Suprapubic skin (tissue), 4 donors: ENCODE data around the gene WDR90. TPM values are rescaled to one million over a fixed set of nuclear protein-coding genes. Genes with fewer than 3 reads are reported as not detected.

Experiments used
- DNase-seq, 2 donors: peaks; one replicate each; pipeline ENCODE4 v3.0.0-alpha.2; 2019; ENCODE audit warnings: low spot score in 2 of 2
- H3K27ac ChIP-seq: fragments of 200-600 bp; sonication (generic); one replicate; pipeline ENCODE4 v1.5.1; 2019
- H3K27me3 ChIP-seq: fragments of 200-600 bp; sonication (generic); one replicate; pipeline ENCODE4 v1.5.1; 2019
- H3K36me3 ChIP-seq: fragments of 200-600 bp; sonication (generic); one replicate; pipeline ENCODE4 v1.5.1; 2019
- H3K4me1 ChIP-seq: fragments of 200-600 bp; sonication (generic); one replicate; pipeline ENCODE4 v1.5.1; 2019
- H3K4me3 ChIP-seq: fragments of 200-600 bp; sonication (generic); one replicate; pipeline ENCODE4 v1.5.1; 2019; ENCODE audit warnings: mild to moderate bottlenecking
- H3K9me3 ChIP-seq: fragments of 200-600 bp; sonication (generic); one replicate; pipeline ENCODE4 v1.5.1; 2019
- EP300 ChIP-seq: sonication (generic); formaldehyde crosslinking; IDR thresholded peaks from one replicate; pipeline ENCODE4 v1.6.1; 2017; ENCODE audit warnings: antibody characterized with exemption
- POLR2A ChIP-seq, 2 donors: fragments of 450-650 bp; IDR thresholded peaks; one replicate each; pipeline ENCODE4 v1.6.1; 2017; ENCODE audit warnings: antibody characterized with exemption in 2 of 2, mild to moderate bottlenecking in 2 of 2, moderate library complexity in 2 of 2
- POLR2AphosphoS5 ChIP-seq, 3 donors: sonication (generic); formaldehyde crosslinking; IDR thresholded peaks; one replicate each; pipeline ENCODE4 v1.6.1; 2017; ENCODE audit warnings: antibody characterized with exemption in 3 of 3
- WGBS: methylation state at CpG from one replicate; pipeline ENCODE4 v1.1.5; 2018; 5-methylcytosine and 5-hydroxymethylcytosine counted together
- total RNA-seq, 4 donors: library from RNA; depleted of rRNA; stranded (reverse); fragments of >200 nt; gene quantifications; one replicate each; pipeline ENCODE4 v1.1.0, GENCODE V29; 2016
- TF ChIP-seq, protein P1 (sequence below), 2 donors: fragments of 200-600 bp in 1 of 2; fragments of 450-650 bp in 1 of 2; sonication (generic) in 1 of 2; IDR thresholded peaks; one replicate each; pipeline ENCODE4 v1.5.1; 2016 to 2019; ENCODE audit warnings: antibody characterized with exemption in 2 of 2, mild to moderate bottlenecking in 1 of 2, moderate library complexity in 1 of 2

WDR90 gene
- total RNA-seq = 10 to 100 TPM; 18.3 to 63.0 (median 32.2) TPM

DNA sequence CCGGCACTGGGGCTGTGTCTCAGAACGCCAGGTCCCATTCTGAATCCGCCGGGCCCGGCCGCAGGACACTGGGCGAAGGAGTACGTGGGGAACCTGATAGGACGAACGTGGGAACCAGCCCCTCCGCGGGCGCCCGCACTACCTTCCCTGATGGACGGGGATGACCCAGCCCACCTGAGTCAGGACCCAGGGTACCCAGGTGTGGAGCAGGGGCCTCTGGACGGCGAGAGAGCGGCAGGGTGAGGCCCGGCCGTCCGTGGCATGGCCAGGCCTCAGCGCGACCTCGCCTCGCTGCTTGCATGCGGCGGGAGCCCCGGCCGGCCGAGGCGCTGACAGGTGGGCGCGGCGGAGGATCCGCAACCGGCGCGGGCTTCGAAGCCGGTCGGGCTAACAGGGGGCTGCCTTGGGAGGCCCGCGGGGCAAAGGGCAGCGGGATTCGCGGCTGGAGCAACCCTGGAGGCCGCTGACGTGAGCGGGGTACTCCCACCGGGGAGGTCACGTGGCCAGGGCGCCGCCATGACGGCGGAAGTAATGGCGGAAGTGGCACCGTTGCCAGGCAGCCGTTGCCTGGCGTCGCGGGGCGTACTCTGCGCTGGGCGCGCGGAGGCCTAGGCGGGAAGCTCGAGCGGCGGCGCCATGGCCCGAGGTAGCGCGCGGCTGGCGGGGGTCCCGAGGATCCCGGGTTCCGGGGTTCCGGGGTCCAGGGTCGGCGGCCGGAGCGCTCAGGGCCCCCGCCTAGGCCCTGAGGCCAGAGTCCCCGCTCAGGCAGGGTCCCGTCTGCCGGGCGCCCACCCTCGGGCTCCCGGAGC, at the start of gene WDR90:
TSS of gene WDR90 (plus strand) at position 585 of the 809 bp plus-strand sequence. CDS start at position 637, 52 bp downstream.
- H3K27ac ChIP-seq = peak within 1 kb of the TSS; percentile 64
- peak within 1 kb of the TSS; percentile 73 for H3K4me3 ChIP-seq
- 0% methylated on average over 26 of the region's 91 CpGs for WGBS
- DNase-seq = peak; percentile 96 to 97
- H3K4me1 ChIP-seq = peaks cover 51% of the 10 kb centered on the region
- no peaks in the 10 kb centered on the region for H3K9me3 ChIP-seq
- TF ChIP-seq POLR2AphosphoS5 (IDR thresholded peaks at IDR 0.05) (peak in 2 of 3 donors; percentile 85 to 93), EP300 (no peak), POLR2A (IDR thresholded peaks at IDR 0.05) (peak in 1 of 2 donors; percentile 17)
- TF ChIP-seq, protein P1, sequence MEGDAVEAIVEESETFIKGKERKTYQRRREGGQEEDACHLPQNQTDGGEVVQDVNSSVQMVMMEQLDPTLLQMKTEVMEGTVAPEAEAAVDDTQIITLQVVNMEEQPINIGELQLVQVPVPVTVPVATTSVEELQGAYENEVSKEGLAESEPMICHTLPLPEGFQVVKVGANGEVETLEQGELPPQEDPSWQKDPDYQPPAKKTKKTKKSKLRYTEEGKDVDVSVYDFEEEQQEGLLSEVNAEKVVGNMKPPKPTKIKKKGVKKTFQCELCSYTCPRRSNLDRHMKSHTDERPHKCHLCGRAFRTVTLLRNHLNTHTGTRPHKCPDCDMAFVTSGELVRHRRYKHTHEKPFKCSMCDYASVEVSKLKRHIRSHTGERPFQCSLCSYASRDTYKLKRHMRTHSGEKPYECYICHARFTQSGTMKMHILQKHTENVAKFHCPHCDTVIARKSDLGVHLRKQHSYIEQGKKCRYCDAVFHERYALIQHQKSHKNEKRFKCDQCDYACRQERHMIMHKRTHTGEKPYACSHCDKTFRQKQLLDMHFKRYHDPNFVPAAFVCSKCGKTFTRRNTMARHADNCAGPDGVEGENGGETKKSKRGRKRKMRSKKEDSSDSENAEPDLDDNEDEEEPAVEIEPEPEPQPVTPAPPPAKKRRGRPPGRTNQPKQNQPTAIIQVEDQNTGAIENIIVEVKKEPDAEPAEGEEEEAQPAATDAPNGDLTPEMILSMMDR (IDR thresholded peaks at IDR 0.05) = no peak
- no peaks in the 10 kb centered on the region for H3K27me3 ChIP-seq
- H3K36me3 ChIP-seq = peaks cover 12% of the 10 kb centered on the region

DNA sequence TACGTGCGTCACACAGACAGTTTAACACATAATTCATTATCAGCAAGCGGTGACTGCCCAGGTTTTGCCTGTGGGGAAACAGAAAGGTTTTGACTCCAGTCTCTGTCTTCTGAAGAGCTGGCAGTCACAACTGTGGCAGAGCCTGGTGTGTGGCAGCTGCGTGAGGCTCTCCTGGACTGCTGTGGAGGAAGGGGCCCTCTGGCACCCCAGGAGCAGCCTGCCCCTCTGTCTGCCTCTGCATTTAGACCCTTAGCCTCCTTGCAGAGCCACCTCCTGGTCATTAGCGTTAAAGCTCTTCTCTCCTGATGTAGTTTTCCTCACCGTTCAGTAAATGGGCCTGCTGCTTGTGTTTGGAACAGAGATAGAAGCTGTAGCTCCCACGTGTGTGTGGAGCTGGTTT, 48.4 kb upstream of the WDR90 start:
- peaks cover 13% of the 10 kb centered on the region for H3K36me3 ChIP-seq
- peaks cover 12% of the 10 kb centered on the region for H3K4me1 ChIP-seq
- H3K4me3 ChIP-seq = no peak overlapping the region
- TF ChIP-seq, protein P1 (IDR thresholded peaks at IDR 0.05) = no peak
- no peak for TF ChIP-seq POLR2AphosphoS5 (IDR thresholded peaks at IDR 0.05)
- no peak for TF ChIP-seq EP300
- TF ChIP-seq POLR2A (IDR thresholded peaks at IDR 0.05) = no peak
- no peaks in the 10 kb centered on the region for H3K9me3 ChIP-seq
- no peak for DNase-seq
- no peak overlapping the region for H3K27ac ChIP-seq
- 66% methylated on average over 7 of the region's 7 CpGs for WGBS
- no peaks in the 10 kb centered on the region for H3K27me3 ChIP-seq

DNA sequence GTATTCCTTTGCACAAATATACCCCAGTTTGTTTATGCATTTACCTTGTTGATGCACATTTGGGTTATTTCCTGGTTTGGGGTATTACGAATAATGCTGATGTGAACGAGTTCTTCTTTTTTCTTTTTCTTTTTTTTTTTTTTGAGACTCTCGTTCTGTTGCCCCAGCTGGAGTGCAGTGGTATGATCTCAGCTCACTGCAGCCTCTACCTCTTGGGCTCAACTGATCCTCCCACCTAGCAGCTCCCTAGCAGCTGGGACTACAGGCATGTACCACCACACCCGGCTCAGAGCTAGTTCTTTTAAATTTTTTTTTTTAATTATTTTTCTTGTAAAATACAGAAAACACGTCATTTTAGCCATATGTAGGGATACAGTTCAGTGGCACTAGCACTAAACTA, 45.2 kb upstream of the WDR90 start:
- WGBS = 78% methylated on average over 5 of the region's 5 CpGs

DNA sequence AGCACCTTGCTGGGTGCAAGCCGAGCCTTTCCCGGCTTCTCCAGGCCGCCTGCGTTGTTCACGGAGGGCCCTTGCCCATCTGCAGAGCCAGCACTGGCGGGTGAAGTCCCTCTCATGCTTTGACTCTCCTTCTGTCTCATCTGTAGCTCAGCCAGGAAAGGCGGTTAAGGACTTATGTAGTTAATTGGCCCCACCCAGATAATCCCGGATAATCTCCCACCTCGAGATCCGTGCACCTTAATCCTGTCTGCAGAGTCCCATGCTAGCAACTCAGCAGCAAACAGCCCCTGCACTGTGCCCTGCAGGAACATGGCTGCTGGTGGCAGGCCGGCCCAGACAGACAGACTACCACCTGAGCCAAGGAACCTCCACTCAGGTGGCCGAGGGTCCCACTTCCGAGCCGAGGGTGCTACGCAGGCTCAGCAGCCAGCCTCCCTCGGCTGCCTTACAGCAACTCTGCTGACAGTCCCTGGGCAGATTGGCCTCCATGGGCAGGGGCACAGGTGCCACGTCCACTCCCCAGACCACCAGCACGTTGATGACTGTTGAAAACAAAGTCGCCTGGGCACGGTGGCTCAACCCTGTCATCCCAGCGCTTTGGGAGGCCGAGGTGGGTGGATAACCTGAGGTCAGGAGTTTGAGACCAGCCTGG, 42.4 kb upstream of the WDR90 start:
- Histone ChIP-seq H3K9me3 (no peaks in the 10 kb centered on the region), H3K4me1 (peaks cover 24% of the 10 kb centered on the region), H3K4me3 (no peak overlapping the region), H3K27me3 (no peaks in the 10 kb centered on the region), H3K27ac (no peak overlapping the region), H3K36me3 (peaks cover 6% of the 10 kb centered on the region)
- no peak for TF ChIP-seq POLR2AphosphoS5 (IDR thresholded peaks at IDR 0.05)
- TF ChIP-seq EP300 = no peak
- TF ChIP-seq POLR2A (IDR thresholded peaks at IDR 0.05) = no peak
- TF ChIP-seq, protein P1 (IDR thresholded peaks at IDR 0.05) = no peak
- 97% methylated on average over 8 of the region's 22 CpGs for WGBS
- no peak for DNase-seq

More for the DNA sequence above, 45.2 kb upstream of the WDR90 start:
- Histone ChIP-seq H3K4me1 (peaks cover 8% of the 10 kb centered on the region), H3K27me3 (no peaks in the 10 kb centered on the region), H3K36me3 (peaks cover 10% of the 10 kb centered on the region), H3K27ac (no peak overlapping the region), H3K4me3 (no peak overlapping the region), H3K9me3 (no peaks in the 10 kb centered on the region)
- DNase-seq = no peak
- TF ChIP-seq POLR2AphosphoS5 (IDR thresholded peaks at IDR 0.05) (no peak), POLR2A (IDR thresholded peaks at IDR 0.05) (no peak), EP300 (no peak)

DNA sequence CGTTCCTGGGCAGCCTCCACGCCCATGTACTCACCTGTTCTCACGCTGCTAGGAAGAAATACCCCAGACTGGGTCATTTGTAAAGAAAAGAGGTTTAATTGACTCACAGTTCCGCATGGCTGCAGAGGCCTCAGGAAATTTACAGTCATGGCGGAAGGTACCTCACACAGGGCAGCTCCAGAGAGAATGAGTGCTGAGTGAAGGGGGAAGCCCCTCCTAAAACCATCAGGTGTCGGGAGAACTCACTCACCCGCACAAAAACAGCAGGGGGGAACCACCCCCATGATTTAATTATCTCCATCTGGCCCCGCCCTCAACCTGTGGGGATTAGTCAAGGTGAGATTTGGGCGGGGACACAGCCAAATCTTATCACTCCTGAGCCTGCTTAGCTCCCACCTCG, 41.1 kb upstream of the WDR90 start:
- TF ChIP-seq EP300 (no peak), POLR2A (IDR thresholded peaks at IDR 0.05) (no peak), POLR2AphosphoS5 (IDR thresholded peaks at IDR 0.05) (no peak)
- TF ChIP-seq, protein P1 (IDR thresholded peaks at IDR 0.05) = no peak
- no peak for DNase-seq
- H3K9me3 ChIP-seq = no peaks in the 10 kb centered on the region
- H3K36me3 ChIP-seq = peaks cover 6% of the 10 kb centered on the region
- WGBS = 75% methylated on average over 10 of the region's 10 CpGs
- H3K27me3 ChIP-seq = no peaks in the 10 kb centered on the region
- peaks cover 24% of the 10 kb centered on the region for H3K4me1 ChIP-seq
- H3K4me3 ChIP-seq = no peak overlapping the region
- H3K27ac ChIP-seq = no peak overlapping the region
